HEK293 (cell line): ENCODE measurements around the gene PPCDC.

Source experiments
- ATF2 ChIP-seq: fragments of 450-650 bp; formaldehyde crosslinking; IDR thresholded peaks from 2 replicates; pipeline ENCODE4 v1.5.1; 2016; ENCODE audit warnings: missing biosample characterization, missing genetic modification characterization, low read depth
- CTCF ChIP-seq: fragments of 450-650 bp; formaldehyde crosslinking; IDR thresholded peaks from 2 replicates; pipeline ENCODE4 v1.5.1; 2016; ENCODE audit warnings: missing biosample characterization, missing genetic modification characterization
- GLI4 ChIP-seq: fragments of 450-650 bp; formaldehyde crosslinking; IDR thresholded peaks from 2 replicates; pipeline ENCODE4 v1.5.1; 2016; ENCODE audit warnings: missing biosample characterization, missing genetic modification characterization
- KLF10 ChIP-seq: fragments of 450-650 bp; IDR thresholded peaks from 2 replicates; pipeline ENCODE4 v1.5.1; 2018; ENCODE audit warnings: missing biosample characterization, mild to moderate bottlenecking, missing genetic modification characterization
- TSHZ1 ChIP-seq: fragments of 450-650 bp; formaldehyde crosslinking; IDR thresholded peaks from 2 replicates; pipeline ENCODE4 v1.5.1; 2016; ENCODE audit warnings: missing biosample characterization, missing genetic modification characterization, borderline replicate concordance
- ZNF132 ChIP-seq: fragments of 450-650 bp; formaldehyde crosslinking; IDR thresholded peaks from 2 replicates; pipeline ENCODE4 v1.5.1; 2017; ENCODE audit warnings: missing biosample characterization, missing genetic modification characterization, borderline replicate concordance
- ZNF146 ChIP-seq: fragments of 450-650 bp; formaldehyde crosslinking; IDR thresholded peaks from 2 replicates; pipeline ENCODE4 v1.5.1; 2016; ENCODE audit warnings: missing biosample characterization, missing genetic modification characterization
- ZNF175 ChIP-seq: fragments of 450-650 bp; formaldehyde crosslinking; IDR thresholded peaks from 2 replicates; pipeline ENCODE4 v1.5.1; 2016; ENCODE audit warnings: missing biosample characterization, missing genetic modification characterization
- ZNF391 ChIP-seq: fragments of 450-650 bp; formaldehyde crosslinking; IDR thresholded peaks from 2 replicates; pipeline ENCODE4 v1.5.1; 2016; ENCODE audit warnings: low read depth, missing biosample characterization, missing genetic modification characterization, borderline replicate concordance
- ZNF561 ChIP-seq: fragments of 450-650 bp; IDR thresholded peaks from 2 replicates; pipeline ENCODE4 v1.5.1; 2018; ENCODE audit warnings: missing biosample characterization, missing genetic modification characterization, borderline replicate concordance
- ZSCAN23 ChIP-seq: fragments of 450-650 bp; formaldehyde crosslinking; IDR thresholded peaks from 2 replicates; pipeline ENCODE4 v1.5.1; 2016; ENCODE audit warnings: missing biosample characterization, missing genetic modification characterization

GRCh38 chr15:75052972-75053747, 29.8 kb downstream of the PPCDC start:
- no peak for TF ChIP-seq ZNF146
- TF ChIP-seq ZNF561, result no peak
- TF ChIP-seq CTCF (tag by site-specific recombination), result no peak
- no peak for TF ChIP-seq ZNF175
- TF ChIP-seq ZSCAN23 (tag by site-specific recombination), result no peak
- no peak for TF ChIP-seq ZNF132 (tag by site-specific recombination)
- TF ChIP-seq KLF10 (tag by site-specific recombination), result no peak
- no peak for TF ChIP-seq ZNF391 (tag by site-specific recombination)
- no peak for TF ChIP-seq GLI4 (tag by site-specific recombination)
- TF ChIP-seq ATF2 (tag by site-specific recombination), result no peak
- no peak for TF ChIP-seq TSHZ1 (tag by site-specific recombination)
